Hepatocyte (in vitro differentiated cells): ENCODE measurements around the gene AMMECR1L. TPM values are rescaled to one million over a fixed set of nuclear protein-coding genes. Genes with fewer than 3 reads are reported as not detected.
"Not testable (repeated sequence)": the region's sequence is repeated elsewhere in the genome, so short reads cannot be mapped to it uniquely, and the experiment has no call there.

Source experiments
- DNase-seq: peaks from one replicate; pipeline ENCODE4 v3.0.0-alpha.2; 2016; ENCODE audit warnings: low spot score
- H2AFZ ChIP-seq: fragments of 200-600 bp; sonication (generic); 2 replicates; pipeline ENCODE4 v1.6.0; 2016; ENCODE audit warnings: antibody characterized with exemption, mild to moderate bottlenecking
- H3K27ac ChIP-seq: fragments of 200-600 bp; sonication (generic); 2 replicates; pipeline ENCODE4 v1.5.1; 2016; ENCODE audit warnings: mild to moderate bottlenecking
- H3K27me3 ChIP-seq: fragments of 200-600 bp; sonication (generic); 2 replicates; pipeline ENCODE4 v1.6.1; 2016
- H3K36me3 ChIP-seq: fragments of 200-600 bp; sonication (generic); replicated peaks from 2 replicates; pipeline ENCODE4 v1.5.1; 2016; ENCODE audit warnings: low read depth; ENCODE audit not compliant: insufficient read depth
- H3K4me1 ChIP-seq: fragments of 200-600 bp; sonication (generic); 2 replicates; pipeline ENCODE4 v1.5.1; 2016; ENCODE audit warnings: mild to moderate bottlenecking, moderate library complexity; ENCODE audit not compliant: insufficient read depth
- H3K4me2 ChIP-seq: fragments of 200-600 bp; sonication (generic); 2 replicates; pipeline ENCODE4 v1.6.0; 2016
- H3K4me3 ChIP-seq: fragments of 200-600 bp; sonication (generic); 2 replicates; pipeline ENCODE4 v1.5.1; 2016; ENCODE audit warnings: mild to moderate bottlenecking
- H3K79me2 ChIP-seq: fragments of 200-600 bp; sonication (generic); 2 replicates; pipeline ENCODE4 v1.6.0; 2017; ENCODE audit warnings: mild to moderate bottlenecking
- H3K9me2 ChIP-seq: fragments of 200-600 bp; sonication (generic); replicated peaks from 2 replicates; pipeline ENCODE4 v1.6.0; 2017; ENCODE audit warnings: mild to moderate bottlenecking; ENCODE audit not compliant: insufficient read depth
- H3K9me3 ChIP-seq: fragments of 200-600 bp; sonication (generic); 2 replicates; pipeline ENCODE4 v1.5.1; 2016; ENCODE audit warnings: low read depth, mild to moderate bottlenecking
- H4K20me1 ChIP-seq: fragments of 200-600 bp; sonication (generic); 2 replicates; pipeline ENCODE4 v1.6.0; 2016; ENCODE audit warnings: mild to moderate bottlenecking; ENCODE audit not compliant: insufficient read depth, poor library complexity, severe bottlenecking
- CTCF ChIP-seq: fragments of 200-600 bp; sonication (generic); IDR thresholded peaks from 2 replicates; pipeline ENCODE4 v1.5.1; 2016; ENCODE audit warnings: antibody characterized with exemption, mild to moderate bottlenecking; ENCODE audit not compliant: poor library complexity
- EZH2 ChIP-seq: fragments of 200-600 bp; sonication (generic); IDR thresholded peaks from 2 replicates; pipeline ENCODE4 v1.6.1; 2016; ENCODE audit warnings: antibody characterized with exemption, mild to moderate bottlenecking, borderline replicate concordance
- EZH2phosphoT487 ChIP-seq: fragments of 200-600 bp; sonication (generic); IDR thresholded peaks from one replicate; pipeline ENCODE4 v1.6.1; 2018; ENCODE audit warnings: antibody characterized with exemption, mild to moderate bottlenecking, low read depth, moderate library complexity; ENCODE audit not compliant: unreplicated experiment, severe bottlenecking
- WGBS: methylation state at CpG from one replicate; pipeline ENCODE4 v1.1.6; 2016; ENCODE audit warnings: low lambda C conversion rate; ENCODE audit errors: missing lambda C conversion rate; 5-methylcytosine and 5-hydroxymethylcytosine counted together
- polyA plus RNA-seq: library from polyadenylated mRNA; unstranded; fragments of >200 nt; fragmentation: Nextera tagmentation; extraction: Ambion mirVana; gene quantifications from 2 replicates; pipeline ENCODE4 v1.2.1, GENCODE V29; 2016
- total RNA-seq: library from RNA; depleted of rRNA; stranded (reverse); fragments of >200 nt; gene quantifications from 2 replicates; pipeline ENCODE4 v1.2.3, GENCODE V29; 2014

AMMECR1L gene
- total and polyA plus RNA-seq, 2 experiments from 2014 or later, result 8.1 to 14.7 TPM

- 92% methylated on average over 14 of the region's 14 CpGs for WGBS
- no peaks in the 10 kb centered on the region for H3K36me3 ChIP-seq
- peaks cover 8% of the 10 kb centered on the region for H3K79me2 ChIP-seq
- DNase-seq, result no peak
- no peaks in the 10 kb centered on the region for H3K27me3 ChIP-seq
- H3K4me2 ChIP-seq, result no peak overlapping the region
- TF ChIP-seq EZH2 (no peak), CTCF (no peak), EZH2phosphoT487 (no peak)
- no peak overlapping the region for H3K27ac ChIP-seq
- H3K9me3 ChIP-seq, result no peaks in the 10 kb centered on the region
- no peak overlapping the region for H3K4me3 ChIP-seq
- no peaks in the 10 kb centered on the region for H4K20me1 ChIP-seq
- no peaks in the 10 kb centered on the region for H3K4me1 ChIP-seq
- H2AFZ ChIP-seq, result no peak overlapping the region
- H3K9me2 ChIP-seq, result no peaks in the 10 kb centered on the region
Measured at GRCh38 chr2:127893033-127893432, 7.3 kb upstream of the AMMECR1L start.

GRCh38 chr2:127891811-127892210, 6.1 kb upstream of the AMMECR1L start:
- Histone ChIP-seq H3K4me1 (peaks cover 8% of the 10 kb centered on the region), H3K9me2 (no peaks in the 10 kb centered on the region), H3K9me3 (no peaks in the 10 kb centered on the region), H3K79me2 (peaks cover 19% of the 10 kb centered on the region), H4K20me1 (no peaks in the 10 kb centered on the region), H3K4me3 (no peak overlapping the region), H3K27ac (no peak overlapping the region), H3K4me2 (no peak overlapping the region), H2AFZ (no peak overlapping the region), H3K36me3 (no peaks in the 10 kb centered on the region), H3K27me3 (no peaks in the 10 kb centered on the region)
- DNase-seq, result no peak
- 75% methylated on average over 5 of the region's 5 CpGs for WGBS
- TF ChIP-seq EZH2phosphoT487, result no peak
- no peak for TF ChIP-seq CTCF
- no peak for TF ChIP-seq EZH2

GRCh38 chr2:127890756-127891155, 5.0 kb upstream of the AMMECR1L start:
- not testable (repeated sequence) for H2AFZ ChIP-seq, H3K9me2 ChIP-seq, H3K9me3 ChIP-seq, H3K36me3 ChIP-seq, H3K4me1 ChIP-seq, H3K27me3 ChIP-seq, H3K4me3 ChIP-seq, H3K27ac ChIP-seq, H4K20me1 ChIP-seq, DNase-seq, H3K4me2 ChIP-seq
- H3K79me2 ChIP-seq, result peaks cover 19% of the 10 kb centered on the region
- WGBS, result 98% methylated on average over 7 of the region's 7 CpGs

GRCh38 chr2:127888772-127889171, 3.0 kb upstream of the AMMECR1L start:
- Histone ChIP-seq H3K4me2 (no peak overlapping the region), H2AFZ (no peak overlapping the region), H3K4me1 (peaks cover 15% of the 10 kb centered on the region), H3K36me3 (no peaks in the 10 kb centered on the region), H3K4me3 (no peak overlapping the region), H4K20me1 (peaks cover 7% of the 10 kb centered on the region), H3K79me2 (peaks cover 31% of the 10 kb centered on the region), H3K9me3 (no peaks in the 10 kb centered on the region), H3K9me2 (no peaks in the 10 kb centered on the region), H3K27me3 (no peaks in the 10 kb centered on the region), H3K27ac (peak overlapping the region; percentile 42)
- TF ChIP-seq CTCF (no peak), EZH2phosphoT487 (no peak), EZH2 (no peak)
- no peak for DNase-seq
- WGBS, result 83% methylated on average over 1 of the region's 1 CpG
